Keratinocyte (primary cell): Measurements from ENCODE around the gene DLG5. TPM values are rescaled to one million over a fixed set of nuclear protein-coding genes. Genes with fewer than 3 reads are reported as not detected.
"Not testable (repeated sequence)": the region's sequence is repeated elsewhere in the genome, so short reads cannot be mapped to it uniquely, and the experiment has no call there.

Experiments
- DNase-seq: peaks from one replicate; pipeline ENCODE4 v3.0.0-alpha.2; 2011; ENCODE audit warnings: low read depth, missing footprints, low spot score
- FAIRE-seq: peaks from 2 replicates; lab custom pipeline; 2011; peaks lifted over from hg19 to GRCh38; lab: Jason Lieb, UNC
- H2AFZ ChIP-seq: 2 replicates; pipeline ENCODE4 v1.6.0; 2012; ENCODE audit warnings: low read length, control low read depth, inconsistent platforms; ENCODE audit not compliant: control insufficient read depth
- H3K27ac ChIP-seq: 2 replicates; pipeline ENCODE4 v1.5.1; 2011; ENCODE audit warnings: low read length; ENCODE audit not compliant: control insufficient read depth, insufficient read depth
- H3K27me3 ChIP-seq: 3 replicates; pipeline ENCODE4 v1.6.0; 2011; ENCODE audit warnings: low read length; ENCODE audit not compliant: control insufficient read depth, insufficient read depth; ENCODE audit errors: extremely low read depth
- H3K36me3 ChIP-seq, 2 experiments: 2 replicates in 1 of 2; 3 replicates in 1 of 2; pipeline ENCODE4 v1.5.1; 2011; ENCODE audit warnings: low read length in 2 of 2, mild to moderate bottlenecking in 1 of 2; ENCODE audit not compliant: control insufficient read depth in 2 of 2, insufficient read depth in 2 of 2; ENCODE audit errors: extremely low read depth in 1 of 2
- H3K4me1 ChIP-seq: 3 replicates; pipeline ENCODE4 v1.5.1; 2011; ENCODE audit warnings: low read length; ENCODE audit not compliant: control insufficient read depth, insufficient read depth; ENCODE audit errors: extremely low read depth
- H3K4me2 ChIP-seq: 3 replicates; pipeline ENCODE4 v1.6.0; 2011; ENCODE audit warnings: low read depth, low read length; ENCODE audit not compliant: control insufficient read depth, insufficient read depth; ENCODE audit errors: extremely low read depth
- H3K4me3 ChIP-seq, 3 experiments: fragments of 200-600 bp in 1 of 3; sonication (generic) in 1 of 3; 2 replicates in 2 of 3; 3 replicates in 1 of 3; pipeline ENCODE4 v1.5.1; 2011 to 2016; ENCODE audit warnings: low read length in 3 of 3, mild to moderate bottlenecking in 3 of 3, control low read depth in 2 of 3, inconsistent platforms in 1 of 3, low read depth in 1 of 3, mixed read lengths in 1 of 3, mixed run types in 1 of 3, moderate library complexity in 1 of 3; ENCODE audit not compliant: control insufficient read depth in 2 of 3, insufficient read depth in 2 of 3; ENCODE audit errors: extremely low read depth in 1 of 3
- H3K79me2 ChIP-seq: 2 replicates; pipeline ENCODE4 v1.6.0; 2012; ENCODE audit warnings: low read length; ENCODE audit not compliant: control insufficient read depth, insufficient read depth
- H3K9ac ChIP-seq: 3 replicates; pipeline ENCODE4 v1.6.0; 2011; ENCODE audit warnings: low read length; ENCODE audit not compliant: control insufficient read depth, insufficient read depth; ENCODE audit errors: extremely low read depth
- H3K9me1 ChIP-seq: 3 replicates; pipeline ENCODE4 v1.6.0; 2011; ENCODE audit warnings: low read length; ENCODE audit not compliant: control insufficient read depth, insufficient read depth; ENCODE audit errors: extremely low read depth
- H3K9me3 ChIP-seq: 2 replicates; pipeline ENCODE4 v1.5.1; 2012; ENCODE audit warnings: low read depth, low read length; ENCODE audit not compliant: control insufficient read depth
- H4K20me1 ChIP-seq: 3 replicates; pipeline ENCODE4 v1.6.0; 2011; ENCODE audit warnings: low read length; ENCODE audit not compliant: control insufficient read depth, insufficient read depth; ENCODE audit errors: extremely low read depth
- EZH2 ChIP-seq: IDR thresholded peaks from one replicate; pipeline ENCODE4 v1.6.1; 2012; ENCODE audit warnings: inconsistent platforms, mild to moderate bottlenecking, low read length, moderate library complexity
- dilution Hi-C: fragments of 300-500 bp; cut with MboI; formaldehyde crosslinking; loops from one replicate; pipeline ENCODE4 v1.7.0; 2020; ENCODE audit warnings: low sequenced_read_pairs; ENCODE audit not compliant: extremely low pct_ligation_motif_present
- polyA plus RNA-seq, 5 experiments: library from polyadenylated mRNA; depleted of rRNA in 3 of 5; stranded (reverse) in 3 of 5; stranded (forward) in 1 of 5; unstranded in 1 of 5; fragments of >200 nt; gene quantifications; 1 replicate in 1 of 5; 2 replicates in 3 of 5; 3 replicates in 1 of 5; pipeline versions ENCODE4 v1.2.1 to v1.2.3, GENCODE V29; 2011 to 2012; ENCODE audit warnings: missing spikeins in 2 of 5, low read depth in 1 of 5, low replicate concordance in 1 of 5
- TF ChIP-seq, protein P1 (sequence below), 3 experiments: IDR thresholded peaks in 1 of 3; conservative IDR thresholded peaks in 1 of 3; optimal IDR thresholded peaks in 1 of 3; 2 replicates in 2 of 3; 3 replicates in 1 of 3; pipeline versions ENCODE3 to v1.5.1; 2011; ENCODE audit warnings: low read length in 3 of 3, mild to moderate bottlenecking in 3 of 3, moderate library complexity in 2 of 3, control low read depth in 1 of 3, inconsistent platforms in 1 of 3; ENCODE audit not compliant: insufficient read depth in 2 of 3; ENCODE audit errors: extremely low read depth in 1 of 3

DLG5 gene
- polyA plus RNA-seq, 1 donor (not counting 4 experiments of a cell fraction or from before 2014, with no cell fraction given), result 17.2 TPM

DNA sequence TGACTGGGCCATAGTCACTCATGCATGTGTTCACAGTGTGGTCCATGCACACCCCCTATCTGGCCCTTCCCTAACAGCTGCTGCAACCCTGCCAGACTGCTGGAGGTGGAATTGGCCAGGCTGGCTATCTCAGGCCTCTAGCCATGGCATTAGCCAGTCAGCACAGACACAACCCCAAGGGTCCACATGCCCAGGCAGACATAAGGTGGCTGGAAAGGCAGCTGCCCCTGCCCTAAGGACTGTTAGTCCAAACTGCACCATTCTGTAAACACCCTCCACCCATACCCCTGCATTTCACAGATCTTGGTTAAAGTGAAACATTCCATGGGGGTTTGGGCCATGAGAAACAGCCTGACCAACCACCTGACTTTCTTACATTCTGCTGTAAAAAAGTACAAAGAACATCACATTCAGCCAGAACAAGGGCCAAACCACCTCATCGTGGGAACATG is 151.6 kb downstream of the DLG5 start:
- Histone ChIP-seq H3K79me2 (no peaks in the 10 kb centered on the region), H3K4me1 (no peaks in the 10 kb centered on the region), H4K20me1 (no peaks in the 10 kb centered on the region), H3K9me3 (no peaks in the 10 kb centered on the region), H3K27me3 (no peaks in the 10 kb centered on the region), H3K9me1 (no peaks in the 10 kb centered on the region), H2AFZ (no peak overlapping the region), H3K4me2 (no peak overlapping the region), H3K36me3 (peaks cover 3 to 7% of the 10 kb centered on the region in 2 experiments), H3K27ac (no peak overlapping the region), H3K4me3 (no peak overlapping the region), H3K9ac (no peak overlapping the region)
- FAIRE-seq, result no peak
- DNase-seq, result no peak
- TF ChIP-seq EZH2, result no peak
- TF ChIP-seq, protein P1, sequence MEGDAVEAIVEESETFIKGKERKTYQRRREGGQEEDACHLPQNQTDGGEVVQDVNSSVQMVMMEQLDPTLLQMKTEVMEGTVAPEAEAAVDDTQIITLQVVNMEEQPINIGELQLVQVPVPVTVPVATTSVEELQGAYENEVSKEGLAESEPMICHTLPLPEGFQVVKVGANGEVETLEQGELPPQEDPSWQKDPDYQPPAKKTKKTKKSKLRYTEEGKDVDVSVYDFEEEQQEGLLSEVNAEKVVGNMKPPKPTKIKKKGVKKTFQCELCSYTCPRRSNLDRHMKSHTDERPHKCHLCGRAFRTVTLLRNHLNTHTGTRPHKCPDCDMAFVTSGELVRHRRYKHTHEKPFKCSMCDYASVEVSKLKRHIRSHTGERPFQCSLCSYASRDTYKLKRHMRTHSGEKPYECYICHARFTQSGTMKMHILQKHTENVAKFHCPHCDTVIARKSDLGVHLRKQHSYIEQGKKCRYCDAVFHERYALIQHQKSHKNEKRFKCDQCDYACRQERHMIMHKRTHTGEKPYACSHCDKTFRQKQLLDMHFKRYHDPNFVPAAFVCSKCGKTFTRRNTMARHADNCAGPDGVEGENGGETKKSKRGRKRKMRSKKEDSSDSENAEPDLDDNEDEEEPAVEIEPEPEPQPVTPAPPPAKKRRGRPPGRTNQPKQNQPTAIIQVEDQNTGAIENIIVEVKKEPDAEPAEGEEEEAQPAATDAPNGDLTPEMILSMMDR (optimal IDR thresholded peaks at IDR 0.05 in 1 of 3, IDR thresholded peaks at IDR 0.05 in 1 of 3, conservative IDR thresholded peaks at IDR 0.05 in 1 of 3; ENCODE audit: extremely low read depth in 1 of 3, insufficient read depth in 2 of 3, low read length in 3 of 3), result no peak
- dilution Hi-C loops, result no loop called here

DNA sequence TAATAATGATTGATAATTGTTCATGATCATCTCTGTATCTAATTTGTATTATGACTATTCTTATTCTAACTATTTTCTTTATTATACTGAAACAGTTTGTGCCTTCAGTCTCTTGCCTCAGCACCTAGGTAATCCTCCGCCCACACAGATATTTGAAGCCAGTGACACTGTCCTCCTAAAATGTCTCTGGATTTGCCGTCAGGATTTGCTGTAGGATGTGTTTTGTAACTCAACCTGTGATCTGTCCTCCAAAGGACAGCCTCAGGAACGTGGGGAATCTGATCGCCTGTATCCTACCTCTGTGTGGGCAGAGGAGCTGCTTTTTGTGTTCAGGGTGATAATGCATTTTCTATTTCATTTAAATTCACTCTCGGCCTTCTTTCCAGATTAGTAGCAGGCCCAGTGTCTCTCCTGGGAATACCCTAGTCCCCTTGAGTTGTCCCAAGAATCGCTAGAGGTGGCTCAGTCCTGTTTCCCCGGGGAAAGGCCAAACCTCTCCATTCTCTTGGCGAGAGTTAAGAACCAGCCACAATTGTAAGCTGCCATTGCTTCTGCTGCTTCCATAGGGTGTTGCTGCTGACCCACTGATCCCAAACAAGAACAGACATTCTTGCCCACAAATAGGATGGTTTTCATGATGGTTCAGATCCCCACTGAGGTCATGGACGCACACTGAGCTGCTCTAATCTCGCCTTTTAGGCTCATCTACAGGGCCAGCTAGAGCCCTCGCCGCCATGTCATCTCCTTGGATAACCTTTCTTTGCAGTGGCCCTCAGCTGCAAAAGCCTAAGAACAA is 152.7 kb downstream of the DLG5 start:
- Histone ChIP-seq H3K9me1 (no peaks in the 10 kb centered on the region), H3K4me2 (no peak overlapping the region), H3K9ac (no peak overlapping the region), H4K20me1 (no peaks in the 10 kb centered on the region), H3K27me3 (no peaks in the 10 kb centered on the region), H3K9me3 (no peaks in the 10 kb centered on the region), H3K36me3 (peaks cover 1 to 4% of the 10 kb centered on the region in 2 experiments), H3K27ac (no peak overlapping the region), H3K4me1 (no peaks in the 10 kb centered on the region), H2AFZ (no peak overlapping the region), H3K4me3 (no peak overlapping the region), H3K79me2 (no peaks in the 10 kb centered on the region)
- FAIRE-seq, result no peak
- dilution Hi-C loops, result no loop called here
- TF ChIP-seq, protein P1 (optimal IDR thresholded peaks at IDR 0.05 in 1 of 3, IDR thresholded peaks at IDR 0.05 in 1 of 3, conservative IDR thresholded peaks at IDR 0.05 in 1 of 3; ENCODE audit: extremely low read depth in 1 of 3, insufficient read depth in 2 of 3, low read length in 3 of 3), result no peak
- TF ChIP-seq EZH2, result no peak
- no peak for DNase-seq

DNA sequence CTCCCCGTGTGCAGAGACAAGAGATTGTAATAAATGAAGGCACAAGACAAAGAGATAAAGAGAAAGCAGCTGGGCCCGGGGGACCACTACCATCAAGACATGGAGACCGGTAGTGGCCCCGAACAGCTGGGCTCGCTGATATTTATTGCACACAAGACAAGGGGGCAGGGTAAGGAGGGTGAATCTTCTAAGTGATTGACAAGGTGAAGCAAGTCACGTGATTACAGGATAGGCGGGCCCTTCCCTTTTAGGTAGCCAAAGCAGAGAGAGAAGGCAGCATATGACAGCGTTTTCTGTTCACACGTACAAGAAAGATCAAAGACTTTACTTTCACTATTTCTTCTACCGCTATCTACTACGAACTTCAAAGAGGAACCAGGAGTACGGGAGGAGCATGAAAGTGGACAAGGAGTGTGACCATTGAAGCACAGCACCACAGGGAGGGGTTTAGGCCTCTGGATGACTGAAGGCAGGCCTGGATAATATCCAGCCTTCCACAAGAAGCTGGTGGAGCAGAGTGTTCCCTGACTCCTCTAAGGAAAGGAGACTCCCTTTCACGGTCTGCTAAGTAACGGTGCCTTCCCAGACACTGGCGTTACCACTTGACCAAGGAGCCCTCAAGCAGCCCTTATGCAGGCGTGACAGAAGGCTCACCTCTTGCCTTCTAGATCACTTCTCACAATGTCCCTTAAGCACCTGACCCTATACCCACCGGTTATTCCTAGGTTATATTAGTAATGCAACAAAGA is 153.5 kb downstream of the DLG5 start:
- H3K36me3 ChIP-seq, H3K9me1 ChIP-seq, H3K27me3 ChIP-seq, H3K27ac ChIP-seq, H3K4me2 ChIP-seq, DNase-seq, H4K20me1 ChIP-seq, H3K4me1 ChIP-seq, FAIRE-seq, H3K9me3 ChIP-seq, H2AFZ ChIP-seq, H3K79me2 ChIP-seq, H3K9ac ChIP-seq, dilution Hi-C loops, H3K4me3 ChIP-seq: not testable (repeated sequence)
